Activated T-cell treated with anti-CD3 and anti-CD28 coated beads, Interleukin-2, amount 50 U/mL, for 48 hours (primary cell): ENCODE results near the gene NGB.

Experiments
- DNase-seq, 2 experiments: peaks; one replicate each; pipeline ENCODE4 v3.0.0-alpha.2; 2020

NGB gene

DNA sequence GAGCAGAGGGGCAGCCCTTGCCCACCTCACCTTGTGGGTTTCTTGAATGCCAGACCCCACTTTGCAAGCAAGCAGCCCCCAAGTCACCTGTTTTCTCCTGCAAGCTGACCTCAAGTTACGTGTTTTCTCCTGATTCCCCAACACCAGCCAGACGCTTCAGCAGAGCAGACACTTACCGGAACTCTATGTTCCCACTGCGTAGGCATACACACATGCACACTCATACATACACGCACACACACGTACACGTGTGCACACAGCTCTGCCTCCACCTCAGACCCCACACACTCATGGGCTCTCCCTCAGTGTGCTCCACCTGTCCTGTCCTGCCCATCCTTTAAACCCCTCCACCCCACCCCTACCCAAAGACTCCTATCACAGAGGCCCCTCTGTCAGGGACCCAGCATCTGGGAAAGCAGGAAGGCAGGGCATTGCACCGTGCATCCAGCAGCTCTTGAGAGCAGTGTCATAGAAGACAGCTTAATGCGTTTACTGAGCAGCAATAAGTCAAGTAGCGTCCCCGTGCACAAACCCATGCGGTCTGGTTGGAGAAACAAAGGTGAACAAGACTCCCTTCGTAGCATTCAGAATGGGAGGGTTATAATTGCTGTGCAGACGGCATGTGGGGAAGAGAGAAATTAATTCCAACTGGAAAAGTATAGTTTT is 45.0 kb downstream of the NGB start:
- no peak for DNase-seq

DNA sequence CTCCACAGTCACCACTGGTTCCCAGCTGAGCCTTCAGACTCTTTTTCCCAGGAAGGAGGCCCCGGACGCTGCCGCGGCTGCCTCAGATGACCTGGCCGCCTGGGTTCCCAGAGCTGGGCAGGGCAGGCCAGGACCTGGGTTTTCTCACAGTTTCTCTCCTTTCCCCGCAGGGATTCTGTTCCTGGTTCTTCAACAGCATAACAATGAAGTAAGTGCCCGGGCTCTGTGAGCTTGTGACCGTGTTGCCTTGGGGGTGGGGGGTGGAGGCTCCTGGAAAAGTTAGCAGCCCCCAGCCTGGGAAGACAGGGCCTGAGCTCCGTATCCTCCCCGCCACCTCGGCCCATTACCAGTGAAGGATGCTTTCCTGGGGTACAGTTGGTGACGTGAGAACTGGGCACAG is 45.8 kb downstream of the NGB start:
- DNase-seq = no peak

- DNase-seq = no peak
Observed at GRCh38 chr14:77224212-77224611, 46.8 kb downstream of the NGB start.

- no peak for DNase-seq
Observed at GRCh38 chr14:77222546-77223225, 48.3 kb downstream of the NGB start.

- DNase-seq = no peak
Observed at GRCh38 chr14:77221241-77221871, 49.6 kb downstream of the NGB start.

GRCh38 chr14:77220246-77221017 is 50.6 kb downstream of the NGB start:
- no peak for DNase-seq

- DNase-seq = no peak
Observed at GRCh38 chr14:77219591-77219990, 51.4 kb downstream of the NGB start.

GRCh38 chr14:77217551-77217950 is 53.5 kb downstream of the NGB start:
- no peak for DNase-seq
